ENCODE data around the gene BCL11A. TPM values are rescaled to one million over a fixed set of nuclear protein-coding genes. Genes with fewer than 3 reads are reported as not detected.

Gene BCL11A
- total RNA-seq, 1 donor from 2014 or later = 29.8 TPM

GRCh38 chr2:60482222-60482621 is 71.2 kb downstream of the BCL11A start:
- Mint-ChIP-seq H3K4me1 (ENCODE audit: low read depth, unreplicated experiment) (peaks cover 56% of the 10 kb centered on the region), H3K4me3 (ENCODE audit: unreplicated experiment) (peak overlapping the region; percentile 45), H3K36me3 (ENCODE audit: low read depth, unreplicated experiment) (peaks cover 10% of the 10 kb centered on the region), H3K9me3 (ENCODE audit: unreplicated experiment) (no peaks in the 10 kb centered on the region), H3K27ac (ENCODE audit: unreplicated experiment) (peak overlapping the region; percentile 97), H3K27me3 (ENCODE audit: low read depth, unreplicated experiment) (no peaks in the 10 kb centered on the region)
- Histone ChIP-seq H4K20me1 (ENCODE audit: insufficient read depth, low read length) (no peaks in the 10 kb centered on the region), H3K27me3 (ENCODE audit: insufficient read depth, low read length) (no peaks in the 10 kb centered on the region), H3K79me2 (ENCODE audit: insufficient read depth, low read length) (peaks cover 23% of the 10 kb centered on the region), H3K4me3 (ENCODE audit: insufficient read depth, low read depth, low read length) (no peak overlapping the region), H3K4me2 (ENCODE audit: low read length) (peak overlapping the region; percentile 1), H3K36me3 (ENCODE audit: insufficient read depth, low read length) (no peaks in the 10 kb centered on the region), H3K9ac (ENCODE audit: low read length) (peak overlapping the region; percentile 2), H3K9me3 (ENCODE audit: insufficient read depth, low read depth, low read length) (no peaks in the 10 kb centered on the region), H3K27ac (ENCODE audit: low read depth, low read length) (no peak overlapping the region), H3K4me1 (ENCODE audit: insufficient read depth, low read length) (peaks cover 24% of the 10 kb centered on the region), H2AFZ (ENCODE audit: low read depth, low read length) (no peak overlapping the region)
- FAIRE-seq (no peak), DNase-seq (ENCODE audit: low read depth) (no peak)
- TF ChIP-seq CTCF (IDR thresholded peaks at IDR 0.05; ENCODE audit: insufficient read depth, low read depth, low read length) (no peak), EZH2 (IDR thresholded peaks at IDR 0.05; ENCODE audit: insufficient read depth, low read length) (no peak)

DNA sequence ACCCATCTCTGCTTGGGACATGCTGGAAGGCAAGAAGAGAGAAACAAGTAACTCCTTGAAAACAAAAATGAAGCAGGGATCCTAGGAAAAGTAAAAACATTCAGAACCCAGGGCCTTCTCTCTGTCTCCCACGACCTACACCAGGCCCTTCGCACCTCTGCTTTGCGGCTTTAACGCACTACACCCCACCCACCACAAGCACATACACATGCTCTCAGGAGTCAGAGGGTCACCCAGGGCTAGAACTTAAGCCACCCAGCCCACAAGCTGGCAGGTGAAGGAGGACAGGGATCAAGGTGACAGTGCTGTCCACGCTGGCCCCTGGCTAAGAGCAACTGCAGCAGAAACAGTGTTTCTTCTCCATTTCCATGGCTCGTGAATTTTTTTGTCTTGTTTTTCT is 72.2 kb downstream of the BCL11A start:
- Histone ChIP-seq H3K4me2 (ENCODE audit: low read length) (no peak overlapping the region), H3K36me3 (ENCODE audit: insufficient read depth, low read length) (no peaks in the 10 kb centered on the region), H3K9ac (ENCODE audit: low read length) (no peak overlapping the region), H3K27ac (ENCODE audit: low read depth, low read length) (no peak overlapping the region), H4K20me1 (ENCODE audit: insufficient read depth, low read length) (peaks cover under 1% of the 10 kb centered on the region), H3K27me3 (ENCODE audit: insufficient read depth, low read length) (no peaks in the 10 kb centered on the region), H3K79me2 (ENCODE audit: insufficient read depth, low read length) (peaks cover 23% of the 10 kb centered on the region), H3K4me1 (ENCODE audit: insufficient read depth, low read length) (peaks cover 24% of the 10 kb centered on the region), H2AFZ (ENCODE audit: low read depth, low read length) (no peak overlapping the region), H3K4me3 (ENCODE audit: insufficient read depth, low read depth, low read length) (no peak overlapping the region), H3K9me3 (ENCODE audit: insufficient read depth, low read depth, low read length) (no peaks in the 10 kb centered on the region)
- H3K27me3 Mint-ChIP-seq (ENCODE audit: low read depth, unreplicated experiment) = no peaks in the 10 kb centered on the region
- DNase-seq (ENCODE audit: low read depth) (no peak), FAIRE-seq (no peak)
- H3K9me3 Mint-ChIP-seq (ENCODE audit: unreplicated experiment) = no peaks in the 10 kb centered on the region
- peaks cover 12% of the 10 kb centered on the region for H3K36me3 Mint-ChIP-seq (ENCODE audit: low read depth, unreplicated experiment)
- peaks cover 49% of the 10 kb centered on the region for H3K4me1 Mint-ChIP-seq (ENCODE audit: low read depth, unreplicated experiment)
- H3K27ac Mint-ChIP-seq (ENCODE audit: unreplicated experiment) = peak overlapping the region; percentile 4
- H3K4me3 Mint-ChIP-seq (ENCODE audit: unreplicated experiment) = no peak overlapping the region
- TF ChIP-seq EZH2 (IDR thresholded peaks at IDR 0.05; ENCODE audit: insufficient read depth, low read length) (no peak), CTCF (IDR thresholded peaks at IDR 0.05; ENCODE audit: insufficient read depth, low read depth, low read length) (no peak)

DNA sequence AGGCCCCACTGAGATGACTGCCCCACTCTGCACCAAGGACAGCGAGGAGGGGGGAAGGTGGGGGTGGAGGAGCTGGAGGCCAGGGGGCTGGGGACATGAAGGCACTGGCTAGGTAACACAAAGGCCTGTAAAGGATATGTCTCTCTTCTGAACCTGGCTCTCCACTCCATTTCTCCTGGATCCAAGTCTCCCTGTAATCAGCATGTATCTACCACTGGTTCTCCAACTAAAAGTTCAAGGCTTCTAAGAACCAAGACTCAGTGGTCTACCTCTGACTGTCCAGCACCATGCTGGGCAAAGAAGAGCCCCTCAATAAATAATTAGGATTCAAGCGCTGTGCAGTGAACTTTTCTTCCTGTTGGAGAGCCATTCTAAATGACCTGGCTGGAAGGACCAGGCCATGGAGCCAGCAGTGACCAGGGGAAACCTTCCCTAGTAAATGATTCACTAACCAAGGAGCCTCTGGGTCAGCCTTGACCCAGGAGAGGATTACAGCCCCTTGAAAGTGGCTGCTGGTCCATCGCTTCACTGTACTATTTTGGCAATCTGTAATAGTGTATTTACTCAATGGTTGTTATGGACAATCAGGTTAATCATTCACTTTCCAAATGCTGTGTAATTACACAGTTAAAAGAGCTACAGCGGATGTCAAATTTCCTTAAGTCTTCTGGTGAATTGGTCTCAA is 73.2 kb downstream of the BCL11A start:
- Histone ChIP-seq H4K20me1 (ENCODE audit: insufficient read depth, low read length) (peaks cover 5% of the 10 kb centered on the region), H3K9ac (ENCODE audit: low read length) (no peak overlapping the region), H2AFZ (ENCODE audit: low read depth, low read length) (no peak overlapping the region), H3K27ac (ENCODE audit: low read depth, low read length) (no peak overlapping the region), H3K9me3 (ENCODE audit: insufficient read depth, low read depth, low read length) (no peaks in the 10 kb centered on the region), H3K4me2 (ENCODE audit: low read length) (no peak overlapping the region), H3K36me3 (ENCODE audit: insufficient read depth, low read length) (no peaks in the 10 kb centered on the region), H3K4me1 (ENCODE audit: insufficient read depth, low read length) (peaks cover 24% of the 10 kb centered on the region), H3K4me3 (ENCODE audit: insufficient read depth, low read depth, low read length) (no peak overlapping the region), H3K79me2 (ENCODE audit: insufficient read depth, low read length) (peaks cover 17% of the 10 kb centered on the region), H3K27me3 (ENCODE audit: insufficient read depth, low read length) (no peaks in the 10 kb centered on the region)
- H3K9me3 Mint-ChIP-seq (ENCODE audit: unreplicated experiment) = no peaks in the 10 kb centered on the region
- FAIRE-seq = no peak
- TF ChIP-seq CTCF (IDR thresholded peaks at IDR 0.05; ENCODE audit: insufficient read depth, low read depth, low read length) (no peak), EZH2 (IDR thresholded peaks at IDR 0.05; ENCODE audit: insufficient read depth, low read length) (no peak)
- no peak for DNase-seq (ENCODE audit: low read depth)
- no peaks in the 10 kb centered on the region for H3K27me3 Mint-ChIP-seq (ENCODE audit: low read depth, unreplicated experiment)
- H3K4me1 Mint-ChIP-seq (ENCODE audit: low read depth, unreplicated experiment) = peaks cover 42% of the 10 kb centered on the region
- H3K36me3 Mint-ChIP-seq (ENCODE audit: low read depth, unreplicated experiment) = peaks cover 12% of the 10 kb centered on the region
- H3K4me3 Mint-ChIP-seq (ENCODE audit: unreplicated experiment) = no peak overlapping the region
- peak overlapping the region; percentile 1 for H3K27ac Mint-ChIP-seq (ENCODE audit: unreplicated experiment)
